GM23338 (cell line): ENCODE measurements around the gene CDKN3.

ENCODE experiments used
- CREB1 ChIP-seq: fragments of 250-450 bp; sonication (Bioruptor Pico); IDR thresholded peaks from 2 replicates; pipeline ENCODE4 v1.5.0; 2020; ENCODE audit warnings: low read depth, mild to moderate bottlenecking, moderate library complexity
- EZH2 ChIP-seq: fragments of 200-600 bp; sonication (generic); IDR thresholded peaks from one replicate; pipeline ENCODE4 v1.8.0; 2017; ENCODE audit warnings: antibody characterized with exemption, mild to moderate bottlenecking, low read depth; ENCODE audit not compliant: unreplicated experiment
- EZH2phosphoT487 ChIP-seq: fragments of 200-600 bp; sonication (generic); IDR thresholded peaks from one replicate; pipeline ENCODE4 v1.8.1; 2018; ENCODE audit warnings: antibody characterized with exemption; ENCODE audit not compliant: unreplicated experiment
- JUNB ChIP-seq: IDR thresholded peaks from one replicate; pipeline ENCODE4 v1.6.1; 2016; ENCODE audit warnings: antibody characterized with exemption; ENCODE audit not compliant: unreplicated experiment
- POLR2AphosphoS5 ChIP-seq: IDR thresholded peaks from 2 replicates; pipeline ENCODE4 v1.6.1; 2016; ENCODE audit warnings: antibody characterized with exemption, low read depth
- STAT1 ChIP-seq: IDR thresholded peaks from one replicate; pipeline ENCODE4 v1.6.1; 2016; ENCODE audit warnings: antibody characterized with exemption; ENCODE audit not compliant: unreplicated experiment
- ZNF331 ChIP-seq: fragments of 250-450 bp; sonication (Bioruptor Pico); IDR thresholded peaks from 2 replicates; pipeline ENCODE4 v1.5.0; 2020; ENCODE audit warnings: low read depth, mild to moderate bottlenecking, moderate library complexity
- TF ChIP-seq, protein P1 (sequence below), 2 experiments: fragments of 200-600 bp in 1 of 2; sonication (generic) in 1 of 2; conservative IDR thresholded peaks; 2 replicates each; pipeline versions ENCODE4 v1.5.1 to v1.6.1; 2016 to 2017; ENCODE audit warnings: antibody characterized with exemption in 2 of 2, low read depth in 2 of 2, mild to moderate bottlenecking in 2 of 2, moderate library complexity in 1 of 2
- TF ChIP-seq, protein P2 (sequence below): IDR thresholded peaks from one replicate; pipeline ENCODE4 v1.6.1; 2018; ENCODE audit warnings: antibody characterized with exemption; ENCODE audit not compliant: unreplicated experiment

GRCh38 chr14:54348923-54349620, 47.7 kb upstream of the CDKN3 start:
- TF ChIP-seq, protein P1, sequence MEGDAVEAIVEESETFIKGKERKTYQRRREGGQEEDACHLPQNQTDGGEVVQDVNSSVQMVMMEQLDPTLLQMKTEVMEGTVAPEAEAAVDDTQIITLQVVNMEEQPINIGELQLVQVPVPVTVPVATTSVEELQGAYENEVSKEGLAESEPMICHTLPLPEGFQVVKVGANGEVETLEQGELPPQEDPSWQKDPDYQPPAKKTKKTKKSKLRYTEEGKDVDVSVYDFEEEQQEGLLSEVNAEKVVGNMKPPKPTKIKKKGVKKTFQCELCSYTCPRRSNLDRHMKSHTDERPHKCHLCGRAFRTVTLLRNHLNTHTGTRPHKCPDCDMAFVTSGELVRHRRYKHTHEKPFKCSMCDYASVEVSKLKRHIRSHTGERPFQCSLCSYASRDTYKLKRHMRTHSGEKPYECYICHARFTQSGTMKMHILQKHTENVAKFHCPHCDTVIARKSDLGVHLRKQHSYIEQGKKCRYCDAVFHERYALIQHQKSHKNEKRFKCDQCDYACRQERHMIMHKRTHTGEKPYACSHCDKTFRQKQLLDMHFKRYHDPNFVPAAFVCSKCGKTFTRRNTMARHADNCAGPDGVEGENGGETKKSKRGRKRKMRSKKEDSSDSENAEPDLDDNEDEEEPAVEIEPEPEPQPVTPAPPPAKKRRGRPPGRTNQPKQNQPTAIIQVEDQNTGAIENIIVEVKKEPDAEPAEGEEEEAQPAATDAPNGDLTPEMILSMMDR (conservative IDR thresholded peaks at IDR 0.05; ENCODE audit: low read depth in 2 of 2), result no peak
- TF ChIP-seq, protein P2, sequence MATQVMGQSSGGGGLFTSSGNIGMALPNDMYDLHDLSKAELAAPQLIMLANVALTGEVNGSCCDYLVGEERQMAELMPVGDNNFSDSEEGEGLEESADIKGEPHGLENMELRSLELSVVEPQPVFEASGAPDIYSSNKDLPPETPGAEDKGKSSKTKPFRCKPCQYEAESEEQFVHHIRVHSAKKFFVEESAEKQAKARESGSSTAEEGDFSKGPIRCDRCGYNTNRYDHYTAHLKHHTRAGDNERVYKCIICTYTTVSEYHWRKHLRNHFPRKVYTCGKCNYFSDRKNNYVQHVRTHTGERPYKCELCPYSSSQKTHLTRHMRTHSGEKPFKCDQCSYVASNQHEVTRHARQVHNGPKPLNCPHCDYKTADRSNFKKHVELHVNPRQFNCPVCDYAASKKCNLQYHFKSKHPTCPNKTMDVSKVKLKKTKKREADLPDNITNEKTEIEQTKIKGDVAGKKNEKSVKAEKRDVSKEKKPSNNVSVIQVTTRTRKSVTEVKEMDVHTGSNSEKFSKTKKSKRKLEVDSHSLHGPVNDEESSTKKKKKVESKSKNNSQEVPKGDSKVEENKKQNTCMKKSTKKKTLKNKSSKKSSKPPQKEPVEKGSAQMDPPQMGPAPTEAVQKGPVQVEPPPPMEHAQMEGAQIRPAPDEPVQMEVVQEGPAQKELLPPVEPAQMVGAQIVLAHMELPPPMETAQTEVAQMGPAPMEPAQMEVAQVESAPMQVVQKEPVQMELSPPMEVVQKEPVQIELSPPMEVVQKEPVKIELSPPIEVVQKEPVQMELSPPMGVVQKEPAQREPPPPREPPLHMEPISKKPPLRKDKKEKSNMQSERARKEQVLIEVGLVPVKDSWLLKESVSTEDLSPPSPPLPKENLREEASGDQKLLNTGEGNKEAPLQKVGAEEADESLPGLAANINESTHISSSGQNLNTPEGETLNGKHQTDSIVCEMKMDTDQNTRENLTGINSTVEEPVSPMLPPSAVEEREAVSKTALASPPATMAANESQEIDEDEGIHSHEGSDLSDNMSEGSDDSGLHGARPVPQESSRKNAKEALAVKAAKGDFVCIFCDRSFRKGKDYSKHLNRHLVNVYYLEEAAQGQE, result no peak
- no peak for TF ChIP-seq EZH2
- TF ChIP-seq CREB1, result no peak
- no peak for TF ChIP-seq POLR2AphosphoS5
- no peak for TF ChIP-seq EZH2phosphoT487
- TF ChIP-seq STAT1, result no peak
- no peak for TF ChIP-seq JUNB
- TF ChIP-seq ZNF331 (CRISPR knock-in tag), result no peak
